CD4-positive, alpha-beta T cell (primary cell): ENCODE results near the gene PRRG2. TPM values are rescaled to one million over a fixed set of nuclear protein-coding genes. Genes with fewer than 3 reads are reported as not detected.
A peak's percentile ranks its signal among the peaks of the same experiment; 100 is the strongest.

Experiments
- ATAC-seq: fragments of 200-7000 bp; cut with Tn5 transposase; one replicate; pipeline ENCODE4 v1.10.0; 2022; ENCODE audit warnings: mild to moderate bottlenecking; ENCODE audit not compliant: poor library complexity
- CTCF ChIA-PET: fragments of 350-600 bp; sonication (Branson Sonifier 250); formaldehyde crosslinking; loops from one replicate; lab custom pipeline; 2021; ENCODE audit warnings: antibody characterized with exemption, inconsistent platforms; lab: Charles Lee
- POLR2A ChIA-PET: fragments of 350-600 bp; sonication (Branson Sonifier 250); formaldehyde crosslinking; loops from one replicate; lab custom pipeline; 2021; ENCODE audit warnings: antibody characterized with exemption, inconsistent platforms; lab: Charles Lee
- DNase-seq, 14 experiments: peaks; one replicate each; pipeline ENCODE4 v3.0.0-alpha.2; 2013 to 2020; ENCODE audit warnings: mixed read lengths in 2 of 14
- H3K27ac ChIP-seq, 2 donors: one replicate each; pipeline versions ENCODE4 v1.5.1 to v1.7.0; 2013; ENCODE audit warnings: low read length in 2 of 2, low read depth in 1 of 2, mild to moderate bottlenecking in 1 of 2
- H3K27me3 ChIP-seq, 2 experiments: 1 replicate in 1 of 2; 2 replicates in 1 of 2; pipeline versions ENCODE4 v1.6.1 to v1.7.0; 2013; ENCODE audit warnings: low read length in 2 of 2, control low read depth in 1 of 2, mild to moderate bottlenecking in 1 of 2, moderate library complexity in 1 of 2; ENCODE audit not compliant: insufficient read depth in 2 of 2, control insufficient read depth in 1 of 2
- H3K36me3 ChIP-seq: one replicate; pipeline ENCODE4 v1.6.1; 2013; ENCODE audit warnings: low read length, control low read depth; ENCODE audit not compliant: insufficient read depth
- H3K4me1 ChIP-seq: one replicate; pipeline ENCODE4 v1.6.1; 2013; ENCODE audit warnings: low read length, control low read depth; ENCODE audit not compliant: insufficient read depth
- H3K4me3 ChIP-seq: one replicate; pipeline ENCODE4 v1.5.1; 2013; ENCODE audit warnings: mild to moderate bottlenecking, low read length, moderate library complexity
- H3K9me3 ChIP-seq, 2 experiments: 1 replicate in 1 of 2; 2 replicates in 1 of 2; pipeline versions ENCODE4 v1.6.1 to v1.7.0; 2013; ENCODE audit warnings: low read length in 2 of 2, mild to moderate bottlenecking in 2 of 2, control low read depth in 1 of 2, moderate library complexity in 1 of 2; ENCODE audit not compliant: control insufficient read depth in 1 of 2, insufficient read depth in 1 of 2
- H3K27ac Mint-ChIP-seq: one replicate; pipeline ENCODE4 v1.8.0; 2020; ENCODE audit warnings: mixed read lengths
- H3K27me3 Mint-ChIP-seq: one replicate; pipeline ENCODE4 v1.8.0; 2021; ENCODE audit warnings: mixed read lengths
- H3K36me3 Mint-ChIP-seq: one replicate; pipeline ENCODE4 v1.8.0; 2021; ENCODE audit warnings: low read depth, mixed read lengths
- H3K4me1 Mint-ChIP-seq: one replicate; pipeline ENCODE4 v1.8.0; 2021; ENCODE audit warnings: low read depth, mixed read lengths
- H3K4me3 Mint-ChIP-seq: one replicate; pipeline ENCODE4 v1.8.0; 2020; ENCODE audit warnings: mild to moderate bottlenecking, mixed read lengths
- H3K9me3 Mint-ChIP-seq: one replicate; pipeline ENCODE4 v1.8.0; 2020; ENCODE audit warnings: mixed read lengths
- CTCF ChIP-seq: fragments of 200-600 bp; IDR thresholded peaks from one replicate; pipeline ENCODE4 v1.8.0; 2022; ENCODE audit warnings: antibody characterized with exemption, mild to moderate bottlenecking
- intact Hi-C, 2 experiments: fragments of 100-400 bp; cut with DNase I in 1 of 2; cut with micrococcal nuclease in 1 of 2; formaldehyde crosslinking; loops; one replicate each; pipeline versions ENCODE4 v1.15.1 to v1.9.0; 2023 to 2025; cut with DNase I, micrococcal nuclease
- total RNA-seq, 174 experiments: library from RNA in 2 of 174; stranded (reverse) in 2 of 174; gene quantifications; one replicate each; pipeline ENCODE4 v1.2.3 and lab custom pipeline; 2021 to 2026

Gene PRRG2
- total RNA-seq, 2 experiments from 2014 or later, result 0.49 to 0.78 TPM

GRCh38 chr19:49556412-49557398 is 24.4 kb upstream of the PRRG2 start:
- Histone ChIP-seq H3K4me3 (peak overlapping the region; percentile 68), H3K9me3 (peaks cover 0 to 15% of the 10 kb centered on the region in 2 experiments), H3K27me3 (peaks cover 0 to 3% of the 10 kb centered on the region in 2 experiments), H3K4me1 (peaks cover 96% of the 10 kb centered on the region), H3K36me3 (peaks cover 50% of the 10 kb centered on the region), H3K27ac (peak overlapping the region; percentile 61 to 62)
- Mint-ChIP-seq H3K36me3 (peaks cover 76% of the 10 kb centered on the region), H3K27ac (peak overlapping the region; percentile 96), H3K4me1 (peaks cover 79% of the 10 kb centered on the region), H3K4me3 (peak overlapping the region; percentile 89), H3K27me3 (no peaks in the 10 kb centered on the region), H3K9me3 (no peaks in the 10 kb centered on the region)
- ChIA-PET POLR2A (interaction anchor here (1.1 to 8.6 kb wide), 6 partner anchors 6 to 83 kb away, joined by 4 to 123 read pairs (median 50); partner anchors contain the start of gene RRAS), CTCF (interaction anchor here (2.5 to 5.2 kb wide), 2 partner anchors 10 to 13 kb away, joined by 12 to 62 read pairs; no protein-coding TSS in a partner anchor)
- DNase-seq (peak in 5 of 14 experiments; percentile 35 to 74 (median 56)), ATAC-seq (no peak)
- TF ChIP-seq CTCF, result no peak
- intact Hi-C loops, result no loop called here

GRCh38 chr19:49557641-49558325 is 23.3 kb upstream of the PRRG2 start:
- no peak for TF ChIP-seq CTCF
- ATAC-seq, result no peak
- H3K27ac Mint-ChIP-seq, result peak overlapping the region; percentile 89
- H3K27me3 ChIP-seq, result peaks cover 0 to 3% of the 10 kb centered on the region in 2 experiments
- intact Hi-C loops, result loop anchor here in 1 of 2 experiments (1.0 kb wide), 1 partner anchor 11 kb away; no protein-coding TSS in a partner anchor
- H3K27ac ChIP-seq, result peak overlapping the region; percentile 61 to 62
- POLR2A ChIA-PET, result interaction anchor here (1.3 to 8.6 kb wide), 12 partner anchors 7 to 119 kb away, joined by 4 to 123 read pairs (median 8); partner anchors contain the start of genes BCL2L12, IRF3, PRMT1 and RPL13A
- peaks cover 50% of the 10 kb centered on the region for H3K36me3 ChIP-seq
- H3K9me3 Mint-ChIP-seq, result no peaks in the 10 kb centered on the region
- peaks cover 96% of the 10 kb centered on the region for H3K4me1 ChIP-seq
- H3K27me3 Mint-ChIP-seq, result no peaks in the 10 kb centered on the region
- H3K36me3 Mint-ChIP-seq, result peaks cover 73% of the 10 kb centered on the region
- H3K4me3 ChIP-seq, result peak overlapping the region; percentile 68
- H3K4me1 Mint-ChIP-seq, result peaks cover 79% of the 10 kb centered on the region
- peak overlapping the region; percentile 89 for H3K4me3 Mint-ChIP-seq
- peaks cover 0 to 15% of the 10 kb centered on the region in 2 experiments for H3K9me3 ChIP-seq
- peak in 1 of 14 experiments; percentile 49 for DNase-seq
- CTCF ChIA-PET, result interaction anchor here (2.5 to 5.2 kb wide), 2 partner anchors 11 to 12 kb away, joined by 12 to 62 read pairs; no protein-coding TSS in a partner anchor

GRCh38 chr19:49558591-49558990 is 22.5 kb upstream of the PRRG2 start:
- Mint-ChIP-seq H3K27ac (peak overlapping the region; percentile 89), H3K9me3 (no peaks in the 10 kb centered on the region), H3K4me3 (peak overlapping the region; percentile 95), H3K27me3 (no peaks in the 10 kb centered on the region), H3K36me3 (peaks cover 68% of the 10 kb centered on the region), H3K4me1 (peaks cover 77% of the 10 kb centered on the region)
- CTCF ChIA-PET, result interaction anchor here (0.7 to 5.2 kb wide), 4 partner anchors 11 to 52 kb away, joined by 3 to 62 read pairs (median 8); no protein-coding TSS in a partner anchor
- DNase-seq (peak in 8 of 14 experiments; percentile 23 to 68 (median 57)), ATAC-seq (peak; percentile 27)
- intact Hi-C loops, result loop anchor here in 1 of 2 experiments (1.0 kb wide), 1 partner anchor 10 kb away; no protein-coding TSS in a partner anchor
- TF ChIP-seq CTCF, result no peak
- H3K4me1 ChIP-seq, result peaks cover 96% of the 10 kb centered on the region
- peaks cover 0 to 3% of the 10 kb centered on the region in 2 experiments for H3K27me3 ChIP-seq
- H3K27ac ChIP-seq, result peak overlapping the region; percentile 49 to 61
- POLR2A ChIA-PET, result interaction anchor here (0.6 to 8.6 kb wide), 18 partner anchors 6 to 319 kb away, joined by 3 to 123 read pairs (median 6); partner anchors contain the start of genes AKT1S1, BCL2L12, IRF3 and NOSIP
- peak overlapping the region; percentile 68 for H3K4me3 ChIP-seq
- peaks cover 50% of the 10 kb centered on the region for H3K36me3 ChIP-seq
- peaks cover 0 to 15% of the 10 kb centered on the region in 2 experiments for H3K9me3 ChIP-seq
